NCI-H187 treated with DMSO at 0.1 percent for 48 hours (cell line): ENCODE data around the gene LRRC36.
"Not testable (repeated sequence)": the region's sequence is repeated elsewhere in the genome, so short reads cannot be mapped to it uniquely, and the experiment has no call there.

Experiments
- DNase-seq: peaks from one replicate; lab custom pipeline; 2025; lab: John Stamatoyannopoulos, UW

Gene LRRC36

GRCh38 chr16:67342616-67343015 lies 16.0 kb downstream of the LRRC36 start:
- no peak for DNase-seq

- DNase-seq, result no peak
Measured at GRCh38 chr16:67345401-67345800, 18.8 kb downstream of the LRRC36 start.

GRCh38 chr16:67346341-67346740 lies 19.7 kb downstream of the LRRC36 start:
- no peak for DNase-seq

- DNase-seq, result no peak
Measured at GRCh38 chr16:67349172-67349571, 22.6 kb downstream of the LRRC36 start.

- DNase-seq, result no peak
Measured at GRCh38 chr16:67350324-67350723, 23.7 kb downstream of the LRRC36 start.

GRCh38 chr16:67352463-67352862 lies 25.8 kb downstream of the LRRC36 start:
- not testable (repeated sequence) for DNase-seq

- peak; percentile 75 for DNase-seq
Measured at GRCh38 chr16:67356396-67356795, 29.8 kb downstream of the LRRC36 start.

GRCh38 chr16:67357561-67357960 lies 30.9 kb downstream of the LRRC36 start:
- DNase-seq, result peak; percentile 58

- DNase-seq, result not testable (repeated sequence)
Measured at GRCh38 chr16:67359540-67360269, 33.1 kb downstream of the LRRC36 start.

GRCh38 chr16:67361038-67361437 lies 34.4 kb downstream of the LRRC36 start:
- no peak for DNase-seq

- DNase-seq, result no peak
Measured at GRCh38 chr16:67364600-67365235, 38.1 kb downstream of the LRRC36 start.

- DNase-seq, result no peak
Measured at GRCh38 chr16:67370661-67371060, 44.0 kb downstream of the LRRC36 start.

- DNase-seq, result no peak
Measured at GRCh38 chr16:67372664-67373063, 46.0 kb downstream of the LRRC36 start.

- not testable (repeated sequence) for DNase-seq
Measured at GRCh38 chr16:67376012-67376411, 49.4 kb downstream of the LRRC36 start.

- no peak for DNase-seq
Measured at GRCh38 chr16:67378642-67379041, 52.0 kb downstream of the LRRC36 start.

- no peak for DNase-seq
Measured at GRCh38 chr16:67383284-67383683, 56.7 kb downstream of the LRRC36 start.

GRCh38 chr16:67384778-67385510 lies 58.3 kb downstream of the LRRC36 start:
- no peak for DNase-seq

GRCh38 chr16:67386861-67387455 lies 60.3 kb downstream of the LRRC36 start:
- DNase-seq, result no peak

- DNase-seq, result no peak
Measured at GRCh38 chr16:67387479-67388079, 61.0 kb downstream of the LRRC36 start.

- no peak for DNase-seq
Measured at GRCh38 chr16:67388191-67388590, 61.6 kb downstream of the LRRC36 start.

GRCh38 chr16:67388591-67388990 lies 62.0 kb downstream of the LRRC36 start:
- DNase-seq, result no peak
